Heart right ventricle (tissue), 16 donors: Measurements from ENCODE around the gene SUGCT. TPM values are rescaled to one million over a fixed set of nuclear protein-coding genes. Genes with fewer than 3 reads are reported as not detected.
A peak's percentile ranks its signal among the peaks of the same experiment; 100 is the strongest.

ENCODE experiments used
- ATAC-seq, 8 donors: fragments of 200-7000 bp; cut with Tn5 transposase; one replicate each; pipeline ENCODE4 v1.9.1; 2020; ENCODE audit warnings: mild to moderate bottlenecking in 8 of 8, moderate library complexity in 8 of 8, moderate number of reproducible peaks in 1 of 8
- DNase-seq, 2 donors: peaks; one replicate each; pipeline ENCODE4 v3.0.0-alpha.2; 2020
- H3K27ac ChIP-seq, 10 donors: fragments of 200-600 bp; sonication (generic) in 2 of 10; one replicate each; pipeline versions ENCODE4 v1.5.0 to v1.8.0; 2020 to 2022; ENCODE audit warnings: mild to moderate bottlenecking in 3 of 10
- H3K27me3 ChIP-seq, 7 donors: fragments of 200-600 bp; one replicate each; pipeline ENCODE4 v1.8.0; 2021 to 2022; ENCODE audit warnings: mild to moderate bottlenecking in 2 of 7
- H3K36me3 ChIP-seq, 9 donors: fragments of 200-600 bp; sonication (generic) in 1 of 9; one replicate each; pipeline versions ENCODE4 v1.5.0 to v1.8.0; 2020 to 2022; ENCODE audit warnings: mild to moderate bottlenecking in 2 of 9
- H3K4me1 ChIP-seq, 9 donors: fragments of 200-600 bp; sonication (generic) in 1 of 9; one replicate each; pipeline versions ENCODE4 v1.5.0 to v1.8.0; 2020 to 2022; ENCODE audit warnings: mild to moderate bottlenecking in 4 of 9
- H3K4me3 ChIP-seq, 10 donors: fragments of 200-600 bp; sonication (generic) in 2 of 10; one replicate each; pipeline versions ENCODE4 v1.5.0 to v1.8.0; 2020 to 2022; ENCODE audit warnings: mild to moderate bottlenecking in 7 of 10, moderate library complexity in 2 of 10
- H3K9me3 ChIP-seq, 11 donors: fragments of 200-600 bp in 10 of 11; sonication (generic) in 2 of 11; one replicate each; pipeline versions ENCODE4 v1.5.0 to v1.8.0; 2013 to 2022; ENCODE audit warnings: mild to moderate bottlenecking in 2 of 11, control low read depth in 1 of 11, moderate library complexity in 1 of 11
- WGBS, 2 donors: extraction: QIAGEN DNeasy Blood & Tissue Kit; methylation state at CpG; one replicate each; pipeline ENCODE4 v1.1.7; 2013; ENCODE audit warnings: inconsistent platforms in 1 of 2; 5-methylcytosine and 5-hydroxymethylcytosine counted together
- intact Hi-C, 10 donors: fragments of 100-400 bp; cut with DNase I; formaldehyde crosslinking; loops; one replicate each; pipeline versions ENCODE4 v1.11.1 to v1.14.2; 2022
- polyA plus RNA-seq, 2 donors: library from polyadenylated mRNA; stranded (reverse); fragments of 200-250 nt; gene quantifications; one replicate each; pipeline ENCODE4 v1.2.3, GENCODE V29; 2013
- total RNA-seq, 10 donors: library from RNA; stranded (reverse); fragmentation: NEBNext Ultra II Directional in 3 of 10; extraction: Animal tissue kit (Norgen Biotek cat#: 25700) in 3 of 10; gene quantifications; one replicate each; pipeline versions ENCODE4 v1.2.1 to v1.2.4, GENCODE V29; 2021 to 2023
- TF ChIP-seq, protein P1 (sequence below), 9 donors: fragments of 200-600 bp; sonication (generic) in 2 of 9; IDR thresholded peaks; one replicate each; pipeline versions ENCODE4 v1.5.0 to v1.8.0; 2021 to 2022; ENCODE audit warnings: antibody characterized with exemption in 9 of 9, mild to moderate bottlenecking in 5 of 9, moderate library complexity in 1 of 9
- donor health status: Arrhythmogenic right ventricular cardiomyopathy.
- donor health status: ischemic (EF 13 %, LVEDD 7.1; RV severe dilation, severe dysfunction).
- donor health status: healthy with polysubstance abuse.
- donor health status: DM: no; HTN: yes; CAD: no.
- donor health status: DM: no; HTN: no; CAD: no.
- donor health status: ischemic (EF 25% LVEDD 6.9; RV normal size, moderate dysfunction).
- donor health status: ischemic (EF 25% LVEDD 5.7; RV mildly dilated, moderate dysfunction).
- donor health status: healthy.
- donor health status: DM: yes; HTN: yes; CAD: no.
- donor health status: Ischemic cardiomyopathy.
- donor health status: ischemic (EF 35%, LVEDD 5.7; RV mildly dilated, moderate dysfunction).
- donor health status: nonischemic (EF 11% LVEDD 7.7; RV severe dilation, severe dysfunction).
- donor health status: DM: yes; HTN: yes; CAD: no.
- donor health status: PGD.
- donor health status: ischemic (EF 29% LVEDD 5.4; RV normal size, mild dysfunction).
- donor health status: nonischemic (EF 23%, LVEDD 6.1; RV moderate dilation, normal function).

SUGCT gene
- total and polyA plus RNA-seq, 12 donors = 1.2 to 8.1 (median 6.1) TPM

DNA sequence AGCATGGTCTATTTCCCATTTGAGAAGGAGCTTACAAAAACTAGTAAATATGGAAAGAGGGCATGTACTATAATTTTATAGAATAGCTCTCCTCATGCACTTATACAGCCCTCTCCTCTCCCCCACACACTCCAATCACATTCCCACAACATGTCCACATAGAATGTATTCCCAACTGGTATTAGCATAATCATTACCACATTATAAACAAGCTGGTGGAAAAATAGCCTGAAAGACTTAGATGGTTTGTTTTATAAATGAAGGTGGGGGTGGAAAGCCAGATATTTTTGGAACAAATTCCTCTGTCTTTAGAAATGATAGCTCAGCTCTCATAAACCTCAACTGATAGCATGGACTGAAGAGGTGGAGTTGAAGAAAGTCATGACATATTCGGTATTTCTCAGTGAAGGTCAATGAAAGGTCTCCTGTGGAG is 410.1 kb downstream of the SUGCT start:
- no peak for DNase-seq
- Histone ChIP-seq H3K4me3 (no peak overlapping the region), H3K36me3 (no peaks in the 10 kb centered on the region), H3K9me3 (no peaks in the 10 kb centered on the region), H3K4me1 (peaks cover 0 to 9% (median 0%) of the 10 kb centered on the region in 9 donors), H3K27ac (peak overlapping the region in 6 of 10 donors; percentile 7 to 56 (median 46)), H3K27me3 (no peaks in the 10 kb centered on the region)
- TF ChIP-seq, protein P1, sequence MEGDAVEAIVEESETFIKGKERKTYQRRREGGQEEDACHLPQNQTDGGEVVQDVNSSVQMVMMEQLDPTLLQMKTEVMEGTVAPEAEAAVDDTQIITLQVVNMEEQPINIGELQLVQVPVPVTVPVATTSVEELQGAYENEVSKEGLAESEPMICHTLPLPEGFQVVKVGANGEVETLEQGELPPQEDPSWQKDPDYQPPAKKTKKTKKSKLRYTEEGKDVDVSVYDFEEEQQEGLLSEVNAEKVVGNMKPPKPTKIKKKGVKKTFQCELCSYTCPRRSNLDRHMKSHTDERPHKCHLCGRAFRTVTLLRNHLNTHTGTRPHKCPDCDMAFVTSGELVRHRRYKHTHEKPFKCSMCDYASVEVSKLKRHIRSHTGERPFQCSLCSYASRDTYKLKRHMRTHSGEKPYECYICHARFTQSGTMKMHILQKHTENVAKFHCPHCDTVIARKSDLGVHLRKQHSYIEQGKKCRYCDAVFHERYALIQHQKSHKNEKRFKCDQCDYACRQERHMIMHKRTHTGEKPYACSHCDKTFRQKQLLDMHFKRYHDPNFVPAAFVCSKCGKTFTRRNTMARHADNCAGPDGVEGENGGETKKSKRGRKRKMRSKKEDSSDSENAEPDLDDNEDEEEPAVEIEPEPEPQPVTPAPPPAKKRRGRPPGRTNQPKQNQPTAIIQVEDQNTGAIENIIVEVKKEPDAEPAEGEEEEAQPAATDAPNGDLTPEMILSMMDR (IDR thresholded peaks at IDR 0.05) = no peak
- 31 to 37% methylated on average over 1 of the region's 1 CpG for WGBS, 2 donors
- intact Hi-C loops = no loop called here
- peak in 4 of 8 donors; percentile 27 to 69 (median 52) for ATAC-seq

GRCh38 chr7:40545739-40546138 is 410.9 kb downstream of the SUGCT start:
- Histone ChIP-seq H3K9me3 (no peaks in the 10 kb centered on the region), H3K4me3 (no peak overlapping the region), H3K36me3 (no peaks in the 10 kb centered on the region), H3K27ac (peak overlapping the region in 5 of 10 donors; percentile 40 to 56 (median 49)), H3K4me1 (peaks cover 0 to 9% (median 0%) of the 10 kb centered on the region in 9 donors), H3K27me3 (no peaks in the 10 kb centered on the region)
- TF ChIP-seq, protein P1 (IDR thresholded peaks at IDR 0.05) = no peak
- no peak for ATAC-seq
- no peak for DNase-seq
- intact Hi-C loops = no loop called here

DNA sequence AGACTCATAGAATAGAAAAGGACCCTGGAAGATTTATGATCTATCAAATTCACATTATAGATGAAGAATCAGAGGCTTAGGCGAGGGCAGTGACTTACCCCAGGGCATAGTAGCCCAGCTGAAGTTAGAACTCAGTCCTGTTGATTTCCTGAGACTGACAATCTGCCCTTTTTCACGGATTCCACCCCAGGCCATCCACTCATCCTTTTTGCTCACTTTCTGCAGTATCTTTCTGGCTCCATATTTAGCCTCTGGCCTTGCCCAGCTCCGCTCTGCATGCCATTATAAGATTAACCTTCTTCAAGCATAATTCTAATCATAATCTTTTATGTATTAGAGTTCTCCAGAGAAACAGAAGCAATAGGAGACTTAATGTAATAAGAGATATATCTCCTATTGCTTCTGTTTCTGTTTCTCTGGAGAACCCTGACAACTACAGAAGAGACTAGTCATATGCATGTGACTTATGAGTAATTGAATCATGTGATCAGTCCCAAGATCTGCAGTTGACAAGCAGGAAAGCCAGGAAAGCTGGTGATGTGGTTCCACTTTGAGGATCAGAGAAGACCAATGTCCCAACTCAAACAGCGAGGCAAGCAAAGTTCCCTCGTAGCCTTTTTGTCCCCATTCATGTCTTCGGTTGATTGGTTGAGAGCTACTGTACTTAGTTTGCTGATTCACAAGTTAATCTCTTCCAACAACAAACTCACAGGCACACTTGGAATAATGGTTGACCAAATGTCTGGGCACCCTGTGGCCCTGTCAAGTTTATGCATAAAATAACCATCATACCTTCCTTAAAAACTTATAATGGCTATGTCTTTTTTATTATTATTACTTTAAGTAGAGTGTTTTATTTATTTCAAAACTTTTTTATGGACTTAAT is 412.1 kb downstream of the SUGCT start:
- TF ChIP-seq, protein P1 (IDR thresholded peaks at IDR 0.05) = no peak
- no peaks in the 10 kb centered on the region for H3K9me3 ChIP-seq
- ATAC-seq = no peak
- H3K4me1 ChIP-seq = peaks cover 0 to 12% (median 0%) of the 10 kb centered on the region in 9 donors
- 92 to 96% methylated on average over 6 of the region's 6 CpGs for WGBS, 2 donors
- H3K36me3 ChIP-seq = no peaks in the 10 kb centered on the region
- no peaks in the 10 kb centered on the region for H3K27me3 ChIP-seq
- DNase-seq = no peak
- H3K4me3 ChIP-seq = no peak overlapping the region
- intact Hi-C loops = no loop called here
- peak overlapping the region in 1 of 10 donors; percentile 10 for H3K27ac ChIP-seq

GRCh38 chr7:40549372-40550039 is 414.7 kb downstream of the SUGCT start:
- DNase-seq = no peak
- intact Hi-C loops = no loop called here
- Histone ChIP-seq H3K36me3 (no peaks in the 10 kb centered on the region), H3K27me3 (no peaks in the 10 kb centered on the region), H3K4me3 (no peak overlapping the region), H3K4me1 (peaks cover 0 to 17% (median 0%) of the 10 kb centered on the region in 9 donors), H3K9me3 (no peaks in the 10 kb centered on the region), H3K27ac (no peak overlapping the region)
- ATAC-seq = no peak
- TF ChIP-seq, protein P1 (IDR thresholded peaks at IDR 0.05) = no peak
- WGBS, 2 donors = 88 to 89% methylated on average over 2 of the region's 2 CpGs
